HG03159 (cell line): ENCODE results near the gene SESN2.
A peak's percentile ranks its signal among the peaks of the same experiment; 100 is the strongest.
"Not testable (repeated sequence)": the region's sequence is repeated elsewhere in the genome, so short reads cannot be mapped to it uniquely, and the experiment has no call there.

Experiments used
- ATAC-seq: cut with Tn5 transposase; IDR thresholded peaks from one replicate; pipeline ENCODE4 v1.9.1; 2021; ENCODE audit warnings: mild to moderate bottlenecking, moderate library complexity; ENCODE audit not compliant: unreplicated experiment

SESN2 gene

DNA sequence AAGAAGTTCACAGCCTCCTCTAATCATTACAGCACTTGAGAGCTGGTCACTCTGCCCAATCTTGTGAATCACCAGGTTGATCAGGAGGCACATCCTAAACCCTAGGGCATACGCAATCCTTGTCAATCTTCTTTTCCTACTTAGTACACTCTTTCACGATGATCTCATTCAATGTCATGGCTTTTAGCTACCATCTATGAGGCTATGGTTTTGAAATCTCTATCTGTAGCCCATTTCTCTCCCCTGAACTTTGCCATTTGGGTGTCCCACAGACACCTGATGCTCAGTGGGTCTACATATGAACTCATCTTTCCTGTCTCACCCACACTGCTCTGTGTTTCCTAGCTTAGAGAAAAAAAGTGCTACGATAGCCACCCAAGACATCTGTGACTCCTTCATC, 67.7 kb downstream of the SESN2 start:
- no peak for ATAC-seq

DNA sequence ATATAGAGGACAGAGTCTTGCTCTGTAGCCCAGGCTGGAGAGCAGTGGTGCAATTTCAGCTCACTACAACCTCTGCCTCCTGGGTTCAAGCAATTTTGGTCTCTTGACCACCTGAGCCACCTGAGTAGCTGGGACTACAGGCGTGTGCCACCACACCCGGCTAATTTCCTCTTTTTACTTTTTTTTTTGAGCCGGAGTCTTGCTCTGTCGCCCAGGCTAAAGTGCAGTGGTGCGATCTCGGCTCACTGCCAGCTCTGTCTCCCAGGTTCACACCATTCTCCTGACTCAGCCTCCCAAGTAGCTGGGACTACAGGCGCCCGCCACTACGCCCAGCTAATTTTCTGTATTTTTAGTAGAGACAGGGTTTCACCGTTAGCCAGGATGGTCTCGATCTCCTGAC, 68.1 kb downstream of the SESN2 start:
- ATAC-seq: not testable (repeated sequence)

DNA sequence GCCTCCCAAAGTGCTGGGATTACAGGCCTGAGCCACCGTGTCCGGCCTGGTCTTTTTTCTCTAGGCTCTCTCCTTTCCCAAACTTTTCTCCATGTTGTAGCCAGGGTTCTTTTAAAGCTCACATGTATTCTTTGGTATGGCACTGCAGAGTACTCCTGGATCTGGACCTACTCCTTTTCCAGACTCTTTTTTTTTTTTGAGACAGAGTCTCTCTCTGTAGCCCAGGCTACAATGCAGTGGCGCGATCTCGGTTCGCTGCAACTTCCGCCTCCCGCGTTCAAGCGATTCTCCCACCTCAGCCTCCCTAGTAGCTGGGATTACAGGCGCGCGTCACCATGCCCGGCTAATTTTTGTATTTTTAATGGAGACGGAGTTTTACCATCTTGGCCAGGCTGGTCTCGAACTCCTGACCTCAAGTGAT, 68.9 kb downstream of the SESN2 start:
- no peak for ATAC-seq

- peak; percentile 8 for ATAC-seq
Observed at GRCh38 chr1:28329395-28330153, 70.3 kb downstream of the SESN2 start.
